ENCODE results near the gene SPATA9.
A peak's percentile ranks its signal among the peaks of the same experiment; 100 is the strongest.
"Not testable (repeated sequence)": the region's sequence is repeated elsewhere in the genome, so short reads cannot be mapped to it uniquely, and the experiment has no call there.

The SPATA9 gene

GRCh38 chr5:95715799-95716461 lies 33.1 kb upstream of the SPATA9 start:
- FAIRE-seq, result peak; percentile 21

GRCh38 chr5:95713960-95714710 lies 31.3 kb upstream of the SPATA9 start:
- FAIRE-seq, result no peak

GRCh38 chr5:95713246-95713645 lies 30.5 kb upstream of the SPATA9 start:
- FAIRE-seq, result not testable (repeated sequence)

- FAIRE-seq, result no peak
Measured at GRCh38 chr5:95712347-95712958, 29.7 kb upstream of the SPATA9 start.

- FAIRE-seq, result no peak
Measured at GRCh38 chr5:95711501-95712346, 28.9 kb upstream of the SPATA9 start.

- not testable (repeated sequence) for FAIRE-seq
Measured at GRCh38 chr5:95710651-95711500, 28.1 kb upstream of the SPATA9 start.

GRCh38 chr5:95709967-95710650 lies 27.3 kb upstream of the SPATA9 start:
- no peak for FAIRE-seq

- no peak for FAIRE-seq
Measured at GRCh38 chr5:95708876-95709275, 26.1 kb upstream of the SPATA9 start.

GRCh38 chr5:95707534-95708188 lies 24.9 kb upstream of the SPATA9 start:
- FAIRE-seq, result not testable (repeated sequence)

GRCh38 chr5:95707055-95707454 lies 24.3 kb upstream of the SPATA9 start:
- FAIRE-seq, result no peak

- FAIRE-seq, result not testable (repeated sequence)
Measured at GRCh38 chr5:95706196-95706595, 23.4 kb upstream of the SPATA9 start.

- FAIRE-seq, result no peak
Measured at GRCh38 chr5:95704150-95704549, 21.4 kb upstream of the SPATA9 start.

- peak; percentile 30 for FAIRE-seq
Measured at GRCh38 chr5:95701074-95701473, 18.3 kb upstream of the SPATA9 start.

- no peak for FAIRE-seq
Measured at GRCh38 chr5:95699337-95699736, 16.5 kb upstream of the SPATA9 start.

- no peak for FAIRE-seq
Measured at GRCh38 chr5:95697781-95698681, 15.2 kb upstream of the SPATA9 start.

GRCh38 chr5:95690333-95690732 lies 7.5 kb upstream of the SPATA9 start:
- FAIRE-seq, result no peak

GRCh38 chr5:95689680-95690079 lies 6.9 kb upstream of the SPATA9 start:
- no peak for FAIRE-seq

- no peak for FAIRE-seq
Measured at GRCh38 chr5:95686651-95687050, 3.9 kb upstream of the SPATA9 start.

- no peak for FAIRE-seq
Measured at GRCh38 chr5:95684361-95684760, 1.6 kb upstream of the SPATA9 start.

GRCh38 chr5:95673081-95673480 lies 9.7 kb downstream of the SPATA9 start:
- FAIRE-seq, result no peak
